OCI-LY1 (cell line): ENCODE data around the gene KCNT1.

Experiments
- EZH2 ChIP-seq: fragments of 200-600 bp; sonication (generic), shearing (Covaris generic); IDR thresholded peaks from 2 replicates; pipeline ENCODE4 v1.8.0; 2017; ENCODE audit warnings: borderline replicate concordance, mixed run types, mild to moderate bottlenecking, antibody characterized with exemption, low read length, moderate library complexity, mixed read lengths
- TF ChIP-seq, protein P1 (sequence below): fragments of 200-600 bp; sonication (generic), shearing (Covaris generic); IDR thresholded peaks from 2 replicates; pipeline ENCODE4 v1.5.1; 2017; ENCODE audit warnings: mild to moderate bottlenecking, antibody characterized with exemption, low read length, moderate library complexity, mixed read lengths

- TF ChIP-seq, protein P1, sequence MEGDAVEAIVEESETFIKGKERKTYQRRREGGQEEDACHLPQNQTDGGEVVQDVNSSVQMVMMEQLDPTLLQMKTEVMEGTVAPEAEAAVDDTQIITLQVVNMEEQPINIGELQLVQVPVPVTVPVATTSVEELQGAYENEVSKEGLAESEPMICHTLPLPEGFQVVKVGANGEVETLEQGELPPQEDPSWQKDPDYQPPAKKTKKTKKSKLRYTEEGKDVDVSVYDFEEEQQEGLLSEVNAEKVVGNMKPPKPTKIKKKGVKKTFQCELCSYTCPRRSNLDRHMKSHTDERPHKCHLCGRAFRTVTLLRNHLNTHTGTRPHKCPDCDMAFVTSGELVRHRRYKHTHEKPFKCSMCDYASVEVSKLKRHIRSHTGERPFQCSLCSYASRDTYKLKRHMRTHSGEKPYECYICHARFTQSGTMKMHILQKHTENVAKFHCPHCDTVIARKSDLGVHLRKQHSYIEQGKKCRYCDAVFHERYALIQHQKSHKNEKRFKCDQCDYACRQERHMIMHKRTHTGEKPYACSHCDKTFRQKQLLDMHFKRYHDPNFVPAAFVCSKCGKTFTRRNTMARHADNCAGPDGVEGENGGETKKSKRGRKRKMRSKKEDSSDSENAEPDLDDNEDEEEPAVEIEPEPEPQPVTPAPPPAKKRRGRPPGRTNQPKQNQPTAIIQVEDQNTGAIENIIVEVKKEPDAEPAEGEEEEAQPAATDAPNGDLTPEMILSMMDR: no peak
- no peak for TF ChIP-seq EZH2
These were observed 35.2 kb downstream of the KCNT1 start for GRCh38 chr9:135736979-135737839.
